GM19025 (cell line): ENCODE data around the gene TMTC2.

Source experiments
- ATAC-seq: cut with Tn5 transposase; IDR thresholded peaks from one replicate; pipeline ENCODE4 v1.9.1; 2021; ENCODE audit warnings: mild to moderate bottlenecking, low read depth, moderate library complexity; ENCODE audit not compliant: unreplicated experiment

The TMTC2 gene

DNA sequence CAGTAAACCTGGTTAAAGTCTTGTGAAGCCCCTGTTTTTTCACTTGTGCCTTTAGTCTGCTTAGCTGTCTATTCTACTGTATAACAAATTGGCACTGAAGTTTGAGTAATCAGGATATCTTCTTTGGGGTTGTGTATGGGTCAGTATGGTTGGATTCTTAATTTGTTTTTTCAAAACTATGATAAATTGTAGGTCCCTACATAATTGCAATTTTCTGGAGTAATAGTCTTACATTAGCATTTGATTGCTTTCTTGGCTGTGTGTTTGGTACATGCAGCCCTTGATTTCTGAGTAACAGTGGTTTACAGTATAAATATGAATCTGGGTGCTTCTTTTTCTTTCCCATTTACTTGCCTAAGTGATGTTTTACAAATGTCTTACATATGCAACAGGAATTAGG, 186.6 kb downstream of the TMTC2 start:
- ATAC-seq = no peak

DNA sequence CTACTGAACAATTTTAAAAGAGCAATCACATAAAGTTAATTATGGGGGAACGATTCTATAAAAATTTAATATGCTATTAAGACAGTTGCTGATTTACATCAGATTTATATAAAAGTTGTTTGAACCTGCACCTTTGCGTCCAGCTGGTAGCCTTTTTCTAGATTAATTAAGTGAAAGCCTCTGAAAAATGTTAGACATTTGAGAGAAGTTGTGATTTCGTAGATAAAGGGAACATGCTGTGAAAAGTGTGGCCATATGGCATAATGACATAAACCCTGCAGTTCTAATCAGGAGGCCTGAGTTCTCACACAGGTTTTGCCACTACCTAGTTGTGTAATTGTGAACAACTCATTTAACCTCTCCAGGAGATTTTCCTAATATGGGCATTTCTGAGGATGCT, 187.2 kb downstream of the TMTC2 start:
- no peak for ATAC-seq

GRCh38 chr12:82874945-82875344, 188.2 kb downstream of the TMTC2 start:
- no peak for ATAC-seq

GRCh38 chr12:82876075-82876474, 189.4 kb downstream of the TMTC2 start:
- no peak for ATAC-seq

DNA sequence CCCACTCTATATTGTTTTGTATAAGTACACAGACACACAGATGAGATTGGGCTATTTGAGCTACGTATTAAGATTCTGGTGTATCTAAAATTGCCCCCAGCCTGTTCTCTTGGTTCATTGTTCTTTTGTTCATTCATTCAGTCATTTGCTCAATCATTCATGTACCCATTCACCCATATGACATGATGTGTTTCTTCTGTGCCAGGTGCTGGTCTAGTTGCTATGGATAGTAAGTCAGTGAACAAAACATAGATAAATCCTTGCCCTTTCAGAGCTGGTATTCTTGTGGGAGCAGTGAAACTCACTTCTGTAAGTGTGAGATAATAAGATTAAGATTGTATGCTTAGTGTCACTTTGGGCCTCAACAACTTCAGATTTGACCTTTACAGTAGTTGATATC, 191.3 kb downstream of the TMTC2 start:
- no peak for ATAC-seq

DNA sequence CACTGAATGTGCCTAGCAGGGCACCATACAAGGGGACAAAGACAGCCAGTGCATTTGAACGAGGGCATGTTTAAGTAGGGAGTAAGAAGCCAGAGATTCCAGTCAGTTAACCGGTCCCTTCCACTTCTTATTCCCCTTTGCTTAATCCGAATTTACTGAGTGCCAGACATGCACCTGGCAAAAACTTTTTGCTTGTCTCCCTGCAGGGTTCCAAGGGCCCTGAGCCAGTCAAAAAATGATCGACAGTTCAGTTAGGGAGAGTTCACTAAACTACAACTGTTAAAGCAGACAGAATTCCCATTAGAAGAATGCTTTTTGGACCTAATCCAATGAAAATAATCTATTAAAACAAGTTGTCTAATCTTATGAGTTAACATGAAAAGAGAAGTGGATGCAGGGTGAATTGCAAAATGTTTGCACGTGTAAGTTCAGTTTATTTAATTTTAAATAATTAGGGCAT, 193.8 kb downstream of the TMTC2 start:
- no peak for ATAC-seq

DNA sequence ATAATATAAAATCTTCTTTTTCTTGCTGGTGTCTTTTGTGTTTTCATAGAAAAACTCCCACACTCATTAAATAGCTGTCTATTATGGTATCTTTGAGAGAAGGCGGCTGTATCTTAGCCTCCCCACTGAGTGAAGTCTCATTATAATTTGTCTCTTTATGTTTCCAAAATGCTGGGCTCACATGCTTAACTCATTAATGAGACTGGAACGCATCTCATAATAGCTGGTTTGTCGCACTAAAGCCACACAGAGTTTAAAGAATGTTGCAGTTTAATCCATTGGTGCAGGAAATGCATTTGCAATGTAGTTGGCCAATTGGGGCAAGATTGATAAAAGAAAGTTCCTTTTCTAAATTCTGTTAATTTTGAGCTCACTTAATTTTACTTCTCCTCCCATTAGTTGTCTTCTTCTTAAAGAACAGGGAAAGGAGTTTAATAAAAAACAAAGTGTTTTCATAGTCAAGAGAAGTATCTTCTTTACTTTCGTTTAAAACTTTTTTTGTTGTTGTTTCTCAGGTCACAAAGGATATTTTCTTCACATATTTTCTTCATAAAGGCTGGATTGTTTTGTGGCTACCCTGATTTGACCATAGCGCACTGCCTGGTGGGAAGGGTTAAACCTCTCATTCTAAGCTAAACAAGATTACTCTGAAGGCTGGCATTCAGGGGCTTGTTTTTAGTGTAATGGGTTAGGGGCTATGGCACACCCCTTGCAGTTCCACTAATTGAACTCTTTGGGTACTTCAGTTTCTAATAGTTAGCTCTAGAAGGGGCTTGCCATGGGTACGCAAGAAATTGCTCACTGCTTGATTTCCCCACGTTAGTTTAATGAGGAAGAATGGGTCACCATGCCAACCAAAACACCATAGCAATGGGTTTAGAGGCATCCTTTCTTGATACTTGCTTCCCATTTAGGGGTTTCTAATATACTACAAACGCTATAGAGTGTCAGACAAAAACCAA, 197.0 kb downstream of the TMTC2 start:
- ATAC-seq = no peak

GRCh38 chr12:82886671-82887340, 200.1 kb downstream of the TMTC2 start:
- ATAC-seq = no peak

- ATAC-seq = no peak
Observed at GRCh38 chr12:82893896-82894295, 207.2 kb downstream of the TMTC2 start.

- no peak for ATAC-seq
Observed at GRCh38 chr12:82896277-82896676, 209.6 kb downstream of the TMTC2 start.

DNA sequence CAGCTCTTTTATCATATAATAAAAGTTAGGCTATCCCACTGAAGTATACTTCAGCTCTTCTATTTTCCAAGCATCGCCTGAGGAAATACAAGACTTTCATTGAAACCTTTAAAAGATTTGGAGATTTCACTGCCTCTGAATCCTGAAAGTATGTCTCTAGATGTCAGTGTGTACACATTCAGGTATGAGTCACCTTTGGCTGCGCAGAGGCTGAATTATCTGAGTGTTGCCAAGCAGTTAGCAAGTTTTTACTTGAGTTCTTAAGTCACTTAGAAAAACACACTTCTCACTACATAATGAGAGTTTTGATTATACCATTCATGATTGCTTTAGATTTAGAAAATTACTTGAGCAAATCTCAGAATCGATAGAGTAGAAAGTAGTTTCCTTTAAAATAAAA, 210.3 kb downstream of the TMTC2 start:
- no peak for ATAC-seq

- no peak for ATAC-seq
Observed at GRCh38 chr12:82898441-82898840, 211.7 kb downstream of the TMTC2 start.

GRCh38 chr12:82904219-82904790, 217.6 kb downstream of the TMTC2 start:
- no peak for ATAC-seq

DNA sequence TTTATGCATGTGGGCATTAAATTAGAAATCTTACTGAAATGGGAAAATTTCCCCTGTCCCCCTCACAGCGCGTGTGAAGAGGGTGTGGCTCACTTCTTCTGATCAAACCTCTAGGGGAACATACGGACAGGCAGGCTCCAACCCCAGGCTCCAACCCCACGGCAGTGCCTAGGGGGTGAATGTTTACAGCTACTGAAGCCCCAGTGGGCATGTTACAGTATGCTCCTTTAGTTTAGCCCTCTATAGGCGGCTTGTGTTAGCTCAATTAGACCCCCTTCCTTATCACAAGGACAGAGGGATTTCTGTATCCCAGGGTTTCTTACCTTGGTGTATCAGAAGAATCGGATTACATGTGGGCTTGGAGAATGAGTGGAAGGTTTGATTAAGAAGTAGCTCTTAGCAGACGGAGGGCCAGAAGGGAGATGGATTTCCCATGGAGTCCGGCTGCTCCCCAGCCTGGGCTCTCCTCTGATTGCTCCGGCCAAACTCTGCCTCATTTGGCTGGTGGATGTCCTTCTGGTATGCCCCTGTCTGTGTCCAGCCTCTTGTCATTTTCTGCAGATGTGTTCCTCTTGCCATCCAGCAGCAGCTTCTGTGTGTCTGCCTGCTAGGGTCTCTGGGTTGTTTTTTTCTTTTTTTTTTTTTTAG, 223.7 kb downstream of the TMTC2 start:
- ATAC-seq = no peak

GRCh38 chr12:82912406-82912805, 225.7 kb downstream of the TMTC2 start:
- no peak for ATAC-seq

DNA sequence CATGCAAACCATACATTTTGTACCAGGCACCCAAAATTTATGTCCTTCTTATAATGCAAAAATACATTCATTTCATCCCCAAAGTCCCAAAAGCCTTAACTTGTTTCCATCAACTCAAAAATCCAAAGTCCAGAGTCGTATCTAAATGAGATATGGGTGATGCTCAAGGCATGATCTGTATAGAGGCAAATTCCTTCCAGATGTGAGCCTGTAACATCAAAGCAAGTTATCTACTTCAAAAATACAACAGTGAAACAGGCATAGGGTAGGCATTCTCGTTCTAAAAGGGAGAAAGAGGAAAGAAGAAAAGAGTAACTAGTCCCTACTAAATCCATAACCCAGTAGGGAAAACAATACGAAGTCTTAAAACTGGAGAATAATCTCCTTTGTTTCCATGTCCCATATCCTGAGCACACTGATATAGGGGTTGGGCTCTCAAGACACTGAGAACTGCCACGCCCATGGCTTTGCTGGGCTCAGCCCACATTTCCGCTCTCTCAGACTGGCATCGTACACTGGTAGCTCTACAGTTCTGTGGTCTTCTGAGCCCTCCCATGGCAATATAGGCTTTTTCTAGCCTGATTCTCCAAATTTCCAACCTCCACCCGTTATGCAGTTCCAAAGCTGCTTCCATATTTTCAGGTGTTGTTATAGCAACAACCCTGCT, 232.8 kb downstream of the TMTC2 start:
- no peak for ATAC-seq

GRCh38 chr12:82923935-82924334, 237.2 kb downstream of the TMTC2 start:
- ATAC-seq = no peak

- no peak for ATAC-seq
Observed at GRCh38 chr12:82926630-82927029, 239.9 kb downstream of the TMTC2 start.

DNA sequence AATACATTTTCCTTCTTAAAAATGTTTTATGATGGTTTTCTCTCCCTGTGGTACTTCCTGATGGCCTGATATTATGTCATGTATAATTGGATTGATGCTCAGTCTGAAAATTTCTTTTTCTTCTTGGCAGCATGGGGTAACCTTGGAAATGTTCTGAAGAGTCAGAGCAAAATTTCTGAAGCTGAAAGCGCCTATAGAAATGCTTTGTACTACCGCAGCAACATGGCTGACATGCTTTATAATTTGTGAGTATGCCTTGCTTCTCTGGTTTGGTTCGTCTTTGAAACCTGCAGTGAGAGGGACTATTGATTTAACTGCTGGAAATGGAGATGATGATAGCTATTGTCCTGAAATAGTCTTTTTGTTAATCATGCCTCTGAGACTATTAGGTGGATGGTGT, 243.6 kb downstream of the TMTC2 start:
- no peak for ATAC-seq

- no peak for ATAC-seq
Observed at GRCh38 chr12:82931349-82932116, 244.8 kb downstream of the TMTC2 start.
